GM12878 (cell line): Measurements from ENCODE around the gene EIF1AX. TPM values are rescaled to one million over a fixed set of nuclear protein-coding genes. Genes with fewer than 3 reads are reported as not detected.

Experiments
- ATAC-seq: fragments of 200-7000 bp; cut with Tn5 transposase; 3 replicates; pipeline ENCODE4 v1.9.1; 2020; ENCODE audit warnings: mild to moderate bottlenecking, moderate library complexity
- BruUV-seq: library from RNA; stranded (reverse); fragments of 400-500 nt; replicated peaks from 2 replicates; lab custom pipeline; 2021; lab: Mats Ljungman, UMichigan
- CTCF ChIA-PET: fragments of 300-600 bp; sonication (Branson Sonifier 250); formaldehyde crosslinking; extraction: SDS; loops from one replicate; lab custom pipeline; 2021; ENCODE audit warnings: inconsistent platforms; lab: Yijun Ruan, JAX
- POLR2A ChIA-PET: fragments of 350-600 bp; formaldehyde crosslinking; extraction: SDS; loops from one replicate; lab custom pipeline; 2021; ENCODE audit warnings: inconsistent platforms; lab: Charles Lee
- RAD21 ChIA-PET: fragments of 300-600 bp; sonication (Branson Sonifier 250); formaldehyde crosslinking; loops from one replicate; lab custom pipeline; 2023; ENCODE audit warnings: antibody characterized with exemption; ENCODE audit not compliant: unreplicated experiment; lab: Charles Lee
- SMC1A ChIA-PET: fragments of 300-600 bp; sonication (Branson Sonifier 250); formaldehyde crosslinking; loops from one replicate; lab custom pipeline; 2023; ENCODE audit not compliant: unreplicated experiment, uncharacterized antibody; lab: Charles Lee
- DNase-seq: peaks from one replicate; pipeline ENCODE4 v3.0.0-alpha.2; 2011; ENCODE audit warnings: low read depth, low spot score
- FAIRE-seq: peaks from 3 replicates; lab custom pipeline; 2011; peaks lifted over from hg19 to GRCh38; lab: Jason Lieb, UNC
- H2AFZ ChIP-seq: 2 replicates; pipeline ENCODE4 v1.6.0; 2011; ENCODE audit warnings: low read depth, low read length, control low read depth; ENCODE audit not compliant: control insufficient read depth
- H3K27ac ChIP-seq: 2 replicates; pipeline ENCODE4 v1.5.1; 2011; ENCODE audit warnings: control low read depth; ENCODE audit not compliant: control insufficient read depth, insufficient read depth
- H3K27me3 ChIP-seq, 2 experiments: replicated peaks in 1 of 2; 2 replicates each; pipeline versions ENCODE4 v1.6.0 to v1.6.1; 2011; ENCODE audit warnings: low read length in 1 of 2; ENCODE audit not compliant: control insufficient read depth in 2 of 2, insufficient read depth in 2 of 2
- H3K36me3 ChIP-seq, 2 experiments: 2 replicates each; pipeline ENCODE4 v1.5.1; 2011; ENCODE audit warnings: low read length in 1 of 2; ENCODE audit not compliant: control insufficient read depth in 2 of 2, insufficient read depth in 2 of 2
- H3K4me1 ChIP-seq: 2 replicates; pipeline ENCODE4 v1.6.1; 2011; ENCODE audit warnings: mild to moderate bottlenecking, low read length, moderate library complexity, mixed read lengths; ENCODE audit not compliant: control insufficient read depth, insufficient read depth
- H3K4me2 ChIP-seq: 2 replicates; pipeline ENCODE4 v1.6.0; 2011; ENCODE audit warnings: control low read depth; ENCODE audit not compliant: control insufficient read depth, insufficient read depth
- H3K4me3 ChIP-seq: fragments of 200-600 bp; sonication (generic); 2 replicates; pipeline ENCODE4 v1.5.1; 2016
- H3K79me2 ChIP-seq: 2 replicates; pipeline ENCODE4 v1.6.0; 2011; ENCODE audit warnings: low read length; ENCODE audit not compliant: control insufficient read depth, insufficient read depth
- H3K9ac ChIP-seq: 2 replicates; pipeline ENCODE4 v1.8.0; 2011; ENCODE audit warnings: low read length, control low read depth, mixed read lengths; ENCODE audit not compliant: control insufficient read depth, insufficient read depth
- H3K9me3 ChIP-seq: replicated peaks from 3 replicates; pipeline ENCODE4 v1.5.1; 2011; ENCODE audit warnings: mild to moderate bottlenecking, low read length; ENCODE audit not compliant: control insufficient read depth, insufficient read depth
- H4K20me1 ChIP-seq: 2 replicates; pipeline ENCODE4 v1.6.0; 2011; ENCODE audit not compliant: control insufficient read depth, insufficient read depth
- BMI1 ChIP-seq: fragments of 450-650 bp; IDR thresholded peaks from 2 replicates; pipeline ENCODE4 v1.6.1; 2016; ENCODE audit warnings: mild to moderate bottlenecking, moderate library complexity, borderline replicate concordance
- CBX5 ChIP-seq: sonication (generic); IDR thresholded peaks from 2 replicates; pipeline ENCODE4 v1.6.1; 2016; ENCODE audit warnings: low read depth, moderate library complexity, mild to moderate bottlenecking, inconsistent platforms
- FOXM1 ChIP-seq: IDR thresholded peaks from 2 replicates; pipeline ENCODE4 v1.6.1; 2012; ENCODE audit warnings: low read depth, mild to moderate bottlenecking, inconsistent platforms, low read length, moderate library complexity
- GATAD2B ChIP-seq: fragments of 450-650 bp; conservative IDR thresholded peaks from 2 replicates; pipeline ENCODE4 v1.6.1; 2017; ENCODE audit warnings: low read depth, mild to moderate bottlenecking, moderate library complexity
- JUNB ChIP-seq: IDR thresholded peaks from 2 replicates; pipeline ENCODE4 v1.6.1; 2016; ENCODE audit warnings: antibody characterized with exemption, mild to moderate bottlenecking
- JUND ChIP-seq: IDR thresholded peaks from 2 replicates; pipeline ENCODE4 v1.6.1; 2012; ENCODE audit warnings: low read depth, mild to moderate bottlenecking, low read length, improper control_type of control experiment, moderate library complexity
- NFXL1 ChIP-seq: fragments of 450-650 bp; IDR thresholded peaks from 2 replicates; pipeline ENCODE4 v1.6.1; 2017; ENCODE audit warnings: antibody characterized with exemption, mild to moderate bottlenecking, borderline replicate concordance
- POLR2AphosphoS2 ChIP-seq: IDR thresholded peaks from 2 replicates; pipeline ENCODE4 v1.6.1; 2011; ENCODE audit warnings: low read depth, mild to moderate bottlenecking, low read length, improper control_type of control experiment, moderate library complexity
- RB1 ChIP-seq: fragments of 450-650 bp; formaldehyde crosslinking; IDR thresholded peaks from 2 replicates; pipeline ENCODE4 v1.6.1; 2017; ENCODE audit warnings: mild to moderate bottlenecking, borderline replicate concordance
- ZZZ3 ChIP-seq: IDR thresholded peaks from 2 replicates; pipeline ENCODE4 v1.6.1; 2011; ENCODE audit warnings: low read depth; ENCODE audit not compliant: control insufficient read depth, insufficient read length
- WGBS: methylation state at CpG from one replicate; pipeline ENCODE4 v1.1.6; 2016; ENCODE audit warnings: low lambda C conversion rate; ENCODE audit not compliant: insufficient replicate concordance, insufficient coverage; ENCODE audit errors: missing lambda C conversion rate; 5-methylcytosine and 5-hydroxymethylcytosine counted together
- in situ Hi-C: fragments of 300-500 bp; cut with MboI; formaldehyde crosslinking; loops from 9 replicates; pipeline ENCODE4 v1.14.3; 2018; ENCODE audit warnings: mixed read lengths
- intact Hi-C: fragments of 100-400 bp; cut with micrococcal nuclease; formaldehyde crosslinking; loops from one replicate; pipeline ENCODE4 v1.14.2; 2022; ENCODE audit not compliant: unreplicated experiment
- polyA plus RNA-seq, 11 experiments: library from polyadenylated mRNA; depleted of rRNA in 4 of 11; unstranded in 6 of 11; stranded (reverse) in 5 of 11; fragments of >200 nt; fragmentation: Nextera tagmentation in 4 of 11; fragmentation: Illumina TruSeq in 1 of 11; extraction: Ambion mirVana in 4 of 11; extraction: Trizol in 1 of 11; gene quantifications; 1 replicate in 1 of 11; 2 replicates in 10 of 11; pipeline versions ENCODE4 v1.2.1 to v1.2.3, GENCODE V29; 2011 to 2016; ENCODE audit warnings: inconsistent platforms in 2 of 11, missing spikeins in 2 of 11, low read depth in 1 of 11
- total RNA-seq, 4 experiments: library from RNA; depleted of rRNA in 3 of 4; stranded (reverse); fragments of >200 nt in 3 of 4; fragmentation: Illumina TruSeq in 1 of 4; extraction: Trizol in 1 of 4; gene quantifications; 2 replicates each; pipeline versions ENCODE4 v1.2.1 to v1.2.3, GENCODE V29; 2013 to 2021
- TF ChIP-seq, protein P1 (sequence below): fragments of 450-650 bp; IDR thresholded peaks from 2 replicates; pipeline ENCODE4 v1.6.1; 2017; ENCODE audit warnings: low read depth, mild to moderate bottlenecking, moderate library complexity
- TF ChIP-seq, protein P2 (sequence below): fragments of 450-650 bp; conservative IDR thresholded peaks from 2 replicates; pipeline ENCODE4 v1.6.1; 2017; ENCODE audit warnings: mild to moderate bottlenecking, moderate library complexity

EIF1AX gene
- total and polyA plus RNA-seq, 10 of the 15 experiments (the other 5 are each of a cell fraction or from before 2014, with no cell fraction given): 51.2 to 251 (median 86.6) TPM

DNA sequence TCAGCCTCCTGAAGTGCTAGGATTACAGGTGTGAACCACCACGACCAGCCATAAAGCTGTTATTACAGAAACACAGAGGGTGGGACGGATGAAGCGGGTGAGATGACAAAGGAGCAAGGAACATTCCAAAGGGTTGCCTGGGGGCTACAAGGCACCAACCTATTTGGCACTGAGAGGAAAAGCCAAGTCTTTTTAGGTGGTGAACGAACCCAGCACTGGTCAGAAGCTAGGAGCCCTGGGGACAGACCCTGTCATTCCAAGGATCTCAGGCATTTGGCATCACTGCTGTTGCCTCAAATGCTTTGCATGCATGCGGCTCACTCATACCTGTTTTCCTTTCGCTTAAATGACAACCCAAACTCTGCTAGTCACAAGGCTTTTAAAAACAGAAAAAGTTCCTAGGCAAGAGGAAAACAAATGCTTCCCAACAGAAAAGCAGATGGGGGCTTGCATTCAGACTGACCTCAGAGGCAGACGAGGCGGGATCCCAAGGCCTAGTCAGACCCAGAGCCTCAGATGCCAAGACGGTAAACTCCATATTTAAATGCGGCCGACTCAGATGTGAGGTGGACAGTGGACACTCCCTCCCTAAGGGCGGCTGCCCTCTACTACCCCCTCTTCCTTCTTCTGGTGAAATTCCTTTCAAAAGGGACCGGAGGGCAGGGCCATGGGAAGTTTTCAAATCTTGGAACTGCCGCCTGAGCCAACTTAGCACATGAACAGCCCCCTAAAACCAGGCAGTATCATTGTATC lies 29.4 kb downstream of the EIF1AX start:
- in situ Hi-C loops (no loop called here), intact Hi-C loops (no loop called here)
- no peak for FAIRE-seq
- no peak overlapping the region for H3K4me3 ChIP-seq
- H3K4me1 ChIP-seq: no peaks in the 10 kb centered on the region
- no peaks in the 10 kb centered on the region for H3K36me3 ChIP-seq
- no peaks in the 10 kb centered on the region for H4K20me1 ChIP-seq
- H3K27me3 ChIP-seq: no peaks in the 10 kb centered on the region; a peak in 1 of 4 replicates
- TF ChIP-seq JUNB (no peak), RB1 (no peak), POLR2AphosphoS2 (no peak), FOXM1 (no peak), NFXL1 (no peak), GATAD2B (no peak), ZZZ3 (no peak)
- TF ChIP-seq, all 136 proteins: peak for 0
- 51% methylated on average over 14 of the region's 14 CpGs for WGBS
- BruUV-seq: no TSS peak
- no peak overlapping the region for H3K4me2 ChIP-seq
- H3K27ac ChIP-seq: no peak overlapping the region
- SMC1A ChIA-PET: no interaction called here
- POLR2A ChIA-PET: no interaction called here
- CTCF ChIA-PET: no interaction called here
- no peak overlapping the region for H2AFZ ChIP-seq
- H3K79me2 ChIP-seq: no peaks in the 10 kb centered on the region
- RAD21 ChIA-PET: no interaction called here
- no peak overlapping the region for H3K9ac ChIP-seq
- no peaks in the 10 kb centered on the region; the same call in 2 of the 3 replicates for H3K9me3 ChIP-seq
- no peak for ATAC-seq
- DNase-seq: no peak

DNA sequence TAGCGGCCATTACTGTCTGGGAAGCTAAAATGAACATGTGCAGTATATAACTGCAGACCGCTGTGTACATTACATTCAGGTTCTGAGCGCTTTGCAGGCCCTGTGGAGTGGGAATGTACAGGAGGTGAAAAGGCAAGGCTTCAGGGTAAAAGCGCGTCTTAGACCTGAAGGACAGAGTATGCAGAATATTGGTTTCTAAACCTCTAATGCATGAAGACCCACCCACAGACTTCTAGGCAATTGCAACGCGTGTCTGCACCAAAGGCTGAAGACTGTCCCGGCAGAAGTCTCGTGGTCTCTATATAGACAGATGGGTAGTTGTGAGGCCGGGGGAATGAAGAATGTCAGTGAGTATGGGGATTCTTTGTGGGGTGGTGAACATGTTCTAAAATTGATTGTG lies 30.4 kb downstream of the EIF1AX start:
- ChIA-PET POLR2A (no interaction called here), RAD21 (no interaction called here), CTCF (no interaction called here), SMC1A (no interaction called here)
- H4K20me1 ChIP-seq: no peaks in the 10 kb centered on the region
- no peak overlapping the region for H2AFZ ChIP-seq
- in situ Hi-C loops: no loop called here
- intact Hi-C loops: no loop called here
- H3K4me1 ChIP-seq: no peaks in the 10 kb centered on the region
- H3K4me3 ChIP-seq: no peak overlapping the region
- H3K27me3 ChIP-seq: no peaks in the 10 kb centered on the region; a peak in 1 of 4 replicates
- no peak overlapping the region for H3K27ac ChIP-seq
- DNase-seq: no peak
- no peak overlapping the region for H3K4me2 ChIP-seq
- no peak for ATAC-seq
- H3K9ac ChIP-seq: no peak overlapping the region
- BruUV-seq: no TSS peak
- FAIRE-seq: no peak
- H3K36me3 ChIP-seq: no peaks in the 10 kb centered on the region
- 61% methylated on average over 10 of the region's 10 CpGs for WGBS
- no peaks in the 10 kb centered on the region for H3K79me2 ChIP-seq
- H3K9me3 ChIP-seq: no peaks in the 10 kb centered on the region
- TF ChIP-seq CBX5 (no peak), JUND (no peak), BMI1 (no peak)
- TF ChIP-seq, protein P1, sequence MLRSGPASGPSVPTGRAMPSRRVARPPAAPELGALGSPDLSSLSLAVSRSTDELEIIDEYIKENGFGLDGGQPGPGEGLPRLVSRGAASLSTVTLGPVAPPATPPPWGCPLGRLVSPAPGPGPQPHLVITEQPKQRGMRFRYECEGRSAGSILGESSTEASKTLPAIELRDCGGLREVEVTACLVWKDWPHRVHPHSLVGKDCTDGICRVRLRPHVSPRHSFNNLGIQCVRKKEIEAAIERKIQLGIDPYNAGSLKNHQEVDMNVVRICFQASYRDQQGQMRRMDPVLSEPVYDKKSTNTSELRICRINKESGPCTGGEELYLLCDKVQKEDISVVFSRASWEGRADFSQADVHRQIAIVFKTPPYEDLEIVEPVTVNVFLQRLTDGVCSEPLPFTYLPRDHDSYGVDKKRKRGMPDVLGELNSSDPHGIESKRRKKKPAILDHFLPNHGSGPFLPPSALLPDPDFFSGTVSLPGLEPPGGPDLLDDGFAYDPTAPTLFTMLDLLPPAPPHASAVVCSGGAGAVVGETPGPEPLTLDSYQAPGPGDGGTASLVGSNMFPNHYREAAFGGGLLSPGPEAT: no peak
- TF ChIP-seq, protein P2, sequence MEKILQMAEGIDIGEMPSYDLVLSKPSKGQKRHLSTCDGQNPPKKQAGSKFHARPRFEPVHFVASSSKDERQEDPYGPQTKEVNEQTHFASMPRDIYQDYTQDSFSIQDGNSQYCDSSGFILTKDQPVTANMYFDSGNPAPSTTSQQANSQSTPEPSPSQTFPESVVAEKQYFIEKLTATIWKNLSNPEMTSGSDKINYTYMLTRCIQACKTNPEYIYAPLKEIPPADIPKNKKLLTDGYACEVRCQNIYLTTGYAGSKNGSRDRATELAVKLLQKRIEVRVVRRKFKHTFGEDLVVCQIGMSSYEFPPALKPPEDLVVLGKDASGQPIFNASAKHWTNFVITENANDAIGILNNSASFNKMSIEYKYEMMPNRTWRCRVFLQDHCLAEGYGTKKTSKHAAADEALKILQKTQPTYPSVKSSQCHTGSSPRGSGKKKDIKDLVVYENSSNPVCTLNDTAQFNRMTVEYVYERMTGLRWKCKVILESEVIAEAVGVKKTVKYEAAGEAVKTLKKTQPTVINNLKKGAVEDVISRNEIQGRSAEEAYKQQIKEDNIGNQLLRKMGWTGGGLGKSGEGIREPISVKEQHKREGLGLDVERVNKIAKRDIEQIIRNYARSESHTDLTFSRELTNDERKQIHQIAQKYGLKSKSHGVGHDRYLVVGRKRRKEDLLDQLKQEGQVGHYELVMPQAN: no peak
